ENCODE data around the gene CAMKK2. TPM values are rescaled to one million over a fixed set of nuclear protein-coding genes. Genes with fewer than 3 reads are reported as not detected.

CAMKK2 gene
- total and polyA plus RNA-seq, 2 of the 13 experiments (the other 11 are each of a cell fraction or from before 2014, with no cell fraction given), result 18.8 to 20.0 TPM

- TF ChIP-seq ZFX (CRISPR knock-in tag; IDR thresholded peaks at IDR 0.05; ENCODE audit: low read depth), result peak; percentile 25; the same call in 1 of the 2 replicates
- TF ChIP-seq TFDP2 (CRISPR knock-in tag; IDR thresholded peaks at IDR 0.05), result no peak
- TF ChIP-seq FOXO4 (CRISPR knock-in tag; conservative IDR thresholded peaks at IDR 0.05), result no peak
- no peak for TF ChIP-seq ZNF766 (CRISPR knock-in tag; IDR thresholded peaks at IDR 0.05; ENCODE audit: borderline replicate concordance)
- TF ChIP-seq ATRX (CRISPR knock-in tag; IDR thresholded peaks at IDR 0.05; ENCODE audit: borderline replicate concordance), result no peak
- no peak for TF ChIP-seq ZNF549 (CRISPR knock-in tag; IDR thresholded peaks at IDR 0.05)
- no peak for TF ChIP-seq BRD4 (CRISPR knock-in tag; IDR thresholded peaks at IDR 0.05)
- 0 out of 2 replicates have a peak, but pooled peaks have one; percentile 16 for TF ChIP-seq ZMYM3 (CRISPR knock-in tag; IDR thresholded peaks at IDR 0.05)
- TF ChIP-seq ZNF564 (CRISPR knock-in tag; IDR thresholded peaks at IDR 0.05), result no peak
- TF ChIP-seq, protein P1, sequence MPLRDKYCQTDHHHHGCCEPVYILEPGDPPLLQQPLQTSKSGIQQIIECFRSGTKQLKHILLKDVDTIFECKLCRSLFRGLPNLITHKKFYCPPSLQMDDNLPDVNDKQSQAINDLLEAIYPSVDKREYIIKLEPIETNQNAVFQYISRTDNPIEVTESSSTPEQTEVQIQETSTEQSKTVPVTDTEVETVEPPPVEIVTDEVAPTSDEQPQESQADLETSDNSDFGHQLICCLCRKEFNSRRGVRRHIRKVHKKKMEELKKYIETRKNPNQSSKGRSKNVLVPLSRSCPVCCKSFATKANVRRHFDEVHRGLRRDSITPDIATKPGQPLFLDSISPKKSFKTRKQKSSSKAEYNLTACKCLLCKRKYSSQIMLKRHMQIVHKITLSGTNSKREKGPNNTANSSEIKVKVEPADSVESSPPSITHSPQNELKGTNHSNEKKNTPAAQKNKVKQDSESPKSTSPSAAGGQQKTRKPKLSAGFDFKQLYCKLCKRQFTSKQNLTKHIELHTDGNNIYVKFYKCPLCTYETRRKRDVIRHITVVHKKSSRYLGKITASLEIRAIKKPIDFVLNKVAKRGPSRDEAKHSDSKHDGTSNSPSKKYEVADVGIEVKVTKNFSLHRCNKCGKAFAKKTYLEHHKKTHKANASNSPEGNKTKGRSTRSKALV (CRISPR knock-in tag; IDR thresholded peaks at IDR 0.05), result no peak
- TF ChIP-seq ZSCAN22 (CRISPR knock-in tag; IDR thresholded peaks at IDR 0.05), result no peak
- peak; percentile 29; the same call in 1 of the 2 replicates for TF ChIP-seq PITX1 (CRISPR knock-in tag; IDR thresholded peaks at IDR 0.05)
- TF ChIP-seq ZNF678 (CRISPR knock-in tag; IDR thresholded peaks at IDR 0.05), result no peak
- no peak for TF ChIP-seq TOE1 (CRISPR knock-in tag; IDR thresholded peaks at IDR 0.05)
- no peak for TF ChIP-seq POGZ (CRISPR knock-in tag; IDR thresholded peaks at IDR 0.05)
- peak; percentile 90; the same call in 1 of the 2 replicates for TF ChIP-seq ZNF260 (CRISPR knock-in tag; IDR thresholded peaks at IDR 0.05; ENCODE audit: borderline replicate concordance, low read depth)
- 0 out of 2 replicates have a peak, but pooled peaks have one; percentile 8 for TF ChIP-seq HNF4A (CRISPR knock-in tag; IDR thresholded peaks at IDR 0.05)
- no peak for TF ChIP-seq FIP1L1 (IDR thresholded peaks at IDR 0.05; ENCODE audit: borderline replicate concordance, insufficient read depth, low read depth, low read length)
- no peak for TF ChIP-seq ZNF383 (CRISPR knock-in tag; IDR thresholded peaks at IDR 0.05; ENCODE audit: borderline replicate concordance)
- TF ChIP-seq ZNF432 (CRISPR knock-in tag; IDR thresholded peaks at IDR 0.05; ENCODE audit: borderline replicate concordance), result no peak
- TF ChIP-seq IKZF5 (CRISPR knock-in tag; IDR thresholded peaks at IDR 0.05), result no peak
- TF ChIP-seq, protein P2, sequence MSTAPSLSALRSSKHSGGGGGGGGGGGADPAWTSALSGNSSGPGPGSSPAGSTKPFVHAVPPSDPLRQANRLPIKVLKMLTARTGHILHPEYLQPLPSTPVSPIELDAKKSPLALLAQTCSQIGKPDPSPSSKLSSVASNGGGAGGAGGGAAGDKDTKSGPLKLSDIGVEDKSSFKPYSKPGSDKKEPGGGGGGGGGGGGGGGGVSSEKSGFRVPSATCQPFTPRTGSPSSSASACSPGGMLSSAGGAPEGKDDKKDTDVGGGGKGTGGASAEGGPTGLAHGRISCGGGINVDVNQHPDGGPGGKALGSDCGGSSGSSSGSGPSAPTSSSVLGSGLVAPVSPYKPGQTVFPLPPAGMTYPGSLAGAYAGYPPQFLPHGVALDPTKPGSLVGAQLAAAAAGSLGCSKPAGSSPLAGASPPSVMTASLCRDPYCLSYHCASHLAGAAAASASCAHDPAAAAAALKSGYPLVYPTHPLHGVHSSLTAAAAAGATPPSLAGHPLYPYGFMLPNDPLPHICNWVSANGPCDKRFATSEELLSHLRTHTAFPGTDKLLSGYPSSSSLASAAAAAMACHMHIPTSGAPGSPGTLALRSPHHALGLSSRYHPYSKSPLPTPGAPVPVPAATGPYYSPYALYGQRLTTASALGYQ (CRISPR knock-in tag; IDR thresholded peaks at IDR 0.05), result no peak
These were observed 78.7 kb downstream of the CAMKK2 start (continued) for GRCh38 chr12:121217761-121218160.
